Activated CD4-positive, CD25-positive, alpha-beta regulatory T cell treated with anti-CD3 and anti-CD28 coated beads, Interleukin-2, amount 50 U/mL, for 16 hours (primary cell): ENCODE results near the gene CBX3.
A peak's percentile ranks its signal among the peaks of the same experiment; 100 is the strongest.
"Not testable (repeated sequence)": the region's sequence is repeated elsewhere in the genome, so short reads cannot be mapped to it uniquely, and the experiment has no call there.

ENCODE experiments used
- DNase-seq: peaks from one replicate; pipeline ENCODE4 v3.0.0-alpha.2; 2020; ENCODE audit warnings: low read depth, low spot score

Gene CBX3

DNA sequence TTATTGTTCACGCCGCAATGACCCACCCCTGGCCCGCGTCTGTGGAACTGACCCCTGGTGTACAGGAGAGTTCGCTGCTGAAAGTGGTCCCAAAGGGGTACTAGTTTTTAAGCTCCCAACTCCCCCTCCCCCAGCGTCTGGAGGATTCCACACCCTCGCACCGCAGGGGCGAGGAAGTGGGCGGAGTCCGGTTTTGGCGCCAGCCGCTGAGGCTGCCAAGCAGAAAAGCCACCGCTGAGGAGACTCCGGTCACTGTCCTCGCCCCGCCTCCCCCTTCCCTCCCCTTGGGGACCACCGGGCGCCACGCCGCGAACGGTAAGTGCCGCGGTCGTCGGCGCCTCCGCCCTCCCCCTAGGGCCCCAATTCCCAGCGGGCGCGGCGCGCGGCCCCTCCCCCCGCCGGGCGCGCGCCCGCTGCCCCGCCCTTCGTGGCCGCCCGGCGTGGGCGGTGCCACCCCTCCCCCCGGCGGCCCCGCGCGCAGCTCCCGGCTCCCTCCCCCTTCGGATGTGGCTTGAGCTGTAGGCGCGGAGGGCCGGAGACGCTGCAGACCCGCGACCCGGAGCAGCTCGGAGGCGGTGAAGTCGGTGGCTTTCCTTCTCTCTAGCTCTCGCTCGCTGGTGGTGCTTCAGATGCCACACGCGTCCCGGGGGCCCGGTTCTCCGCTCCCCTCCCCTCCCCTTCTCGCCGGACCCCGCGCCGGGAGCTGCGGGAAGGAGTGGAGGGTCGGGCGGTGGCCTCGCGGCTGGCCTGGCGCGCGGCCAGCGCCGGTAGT lies at the start of gene CBX3:
CBX3 (plus strand) TSS at position 499 of the 772 bp plus-strand sequence. CDS start 1,254 bp downstream, outside the sequence.
- peak; percentile 72 for DNase-seq

DNA sequence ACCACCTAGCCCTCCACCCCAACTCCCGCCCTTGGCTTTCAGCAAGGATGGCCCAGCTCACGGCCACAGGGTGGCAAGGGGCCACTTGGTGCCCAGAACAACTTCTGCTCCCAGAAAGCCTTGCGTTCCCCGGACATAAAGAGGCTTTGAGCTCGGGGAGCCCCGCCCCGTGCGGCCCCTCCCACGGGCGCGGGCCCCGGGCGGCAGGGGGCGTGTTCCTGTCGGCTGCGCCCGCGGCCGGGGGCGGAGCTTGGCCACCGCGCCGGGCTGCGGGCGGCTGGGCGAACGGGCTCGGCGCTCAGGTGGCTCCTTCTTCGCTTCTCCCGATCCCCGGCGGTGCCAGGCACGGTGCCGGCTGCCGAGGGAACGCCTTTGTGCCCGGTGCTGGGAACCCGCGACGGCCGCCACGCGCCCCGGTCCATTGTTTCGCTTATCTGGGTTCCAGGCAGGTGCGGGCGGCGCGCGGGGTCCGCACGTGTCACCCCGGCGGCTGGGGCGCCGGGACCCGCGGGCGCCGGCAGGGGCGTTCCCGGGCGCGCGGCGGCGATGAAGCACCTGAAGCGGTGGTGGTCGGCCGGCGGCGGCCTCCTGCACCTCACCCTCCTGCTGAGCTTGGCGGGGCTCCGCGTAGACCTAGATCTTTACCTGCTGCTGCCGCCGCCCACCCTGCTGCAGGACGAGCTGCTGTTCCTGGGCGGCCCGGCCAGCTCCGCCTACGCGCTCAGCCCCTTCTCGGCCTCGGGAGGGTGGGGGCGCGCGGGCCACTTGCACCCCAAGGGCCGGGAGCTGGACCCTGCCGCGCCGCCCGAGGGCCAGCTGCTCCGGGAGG lies 49.4 kb upstream of the CBX3 start, which contains the start of gene NFE2L3:
NFE2L3 (plus strand) TSS at position 246 of the 829 bp plus-strand sequence; CDS start at position 547, 301 bp downstream.
- DNase-seq: peak; percentile 69

DNA sequence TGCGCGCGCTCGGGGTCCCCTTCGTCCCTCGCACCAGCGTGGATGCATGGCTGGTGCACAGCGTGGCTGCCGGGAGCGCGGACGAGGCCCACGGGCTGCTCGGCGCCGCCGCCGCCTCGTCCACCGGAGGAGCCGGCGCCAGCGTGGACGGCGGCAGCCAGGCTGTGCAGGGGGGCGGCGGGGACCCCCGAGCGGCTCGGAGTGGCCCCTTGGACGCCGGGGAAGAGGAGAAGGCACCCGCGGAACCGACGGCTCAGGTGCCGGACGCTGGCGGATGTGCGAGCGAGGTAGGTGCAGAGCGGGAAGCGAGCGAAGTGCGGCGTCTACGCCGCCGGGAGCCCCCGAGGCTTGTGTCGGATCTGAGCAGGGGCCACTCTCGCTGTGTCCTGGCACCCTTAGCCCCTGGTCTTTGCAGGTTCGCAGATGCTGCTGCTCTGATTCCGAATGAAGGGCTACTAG lies 48.7 kb upstream of the CBX3 start:
- not testable (repeated sequence) for DNase-seq

DNA sequence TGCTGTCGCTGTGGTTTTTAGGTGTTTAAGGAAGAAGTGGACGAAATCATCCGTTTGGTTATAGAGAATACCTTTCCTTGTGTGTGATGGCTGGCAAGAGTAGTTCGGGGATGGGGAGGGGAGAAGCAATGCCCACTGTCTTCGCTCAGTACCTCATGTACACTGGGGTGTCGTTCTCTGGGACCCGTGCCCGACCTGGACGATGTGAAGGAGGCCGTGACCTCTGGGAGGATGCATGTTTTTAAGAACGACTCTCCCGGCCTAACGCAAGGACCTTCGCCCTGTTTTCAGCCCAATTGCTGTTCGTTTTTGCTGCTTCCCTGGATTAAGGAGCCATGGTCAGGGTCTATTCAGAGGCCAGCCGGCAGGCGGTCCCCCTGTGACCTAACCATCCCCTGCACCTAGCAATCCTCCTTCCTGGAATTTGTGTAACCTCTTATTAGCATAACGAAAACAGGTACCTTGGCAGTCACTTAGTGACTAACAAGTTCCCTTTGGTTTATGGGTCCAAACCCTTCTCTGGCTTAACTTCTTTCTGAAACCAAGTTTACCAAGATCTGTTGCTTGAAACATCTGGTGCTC lies 48.2 kb upstream of the CBX3 start:
- DNase-seq: no peak

DNA sequence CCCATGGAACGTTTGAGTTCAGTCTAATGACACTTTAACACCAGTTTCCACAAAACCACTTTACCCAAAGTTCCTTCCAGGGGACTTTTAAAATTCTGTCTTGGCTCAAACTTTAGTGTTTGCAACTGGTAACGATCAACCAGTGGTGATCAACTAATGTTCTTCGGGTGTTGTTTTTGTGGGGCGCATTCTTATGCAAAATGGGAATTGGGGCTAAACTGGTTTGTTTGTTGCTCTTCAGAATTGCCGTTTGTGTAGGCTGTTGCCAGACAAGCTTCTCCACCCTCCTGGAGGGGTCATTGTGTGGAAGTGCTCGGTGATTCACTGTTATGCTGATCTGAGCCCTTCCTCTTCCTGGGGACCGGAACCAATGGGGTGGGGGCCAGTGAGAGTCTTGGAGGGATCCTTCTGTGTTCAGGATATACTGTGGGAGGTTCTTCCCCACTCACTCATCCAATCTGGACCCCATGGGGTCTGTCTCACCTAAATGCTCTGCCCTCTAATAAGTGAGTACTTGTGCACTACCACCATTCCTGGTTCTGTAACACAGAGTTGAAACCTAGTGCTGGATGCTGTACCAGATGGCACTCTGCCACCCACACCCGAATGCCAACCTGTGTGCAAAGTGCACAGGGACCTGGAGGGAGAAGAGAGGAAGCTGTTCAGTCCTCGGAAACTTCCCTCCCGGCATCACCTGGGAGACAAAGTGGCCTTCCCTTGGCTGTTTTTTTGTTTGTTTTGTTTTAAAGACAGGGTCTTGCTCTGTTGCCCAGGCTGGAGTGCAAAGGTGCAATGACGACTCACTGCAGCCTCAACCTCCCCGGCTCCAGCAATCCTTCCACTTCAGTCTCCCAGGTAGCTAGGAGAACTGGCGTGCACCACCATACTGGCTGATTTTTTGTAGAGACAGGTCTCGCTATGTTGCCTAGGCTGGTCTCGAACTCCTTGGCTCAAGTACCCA lies 47.4 kb upstream of the CBX3 start:
- no peak for DNase-seq

DNA sequence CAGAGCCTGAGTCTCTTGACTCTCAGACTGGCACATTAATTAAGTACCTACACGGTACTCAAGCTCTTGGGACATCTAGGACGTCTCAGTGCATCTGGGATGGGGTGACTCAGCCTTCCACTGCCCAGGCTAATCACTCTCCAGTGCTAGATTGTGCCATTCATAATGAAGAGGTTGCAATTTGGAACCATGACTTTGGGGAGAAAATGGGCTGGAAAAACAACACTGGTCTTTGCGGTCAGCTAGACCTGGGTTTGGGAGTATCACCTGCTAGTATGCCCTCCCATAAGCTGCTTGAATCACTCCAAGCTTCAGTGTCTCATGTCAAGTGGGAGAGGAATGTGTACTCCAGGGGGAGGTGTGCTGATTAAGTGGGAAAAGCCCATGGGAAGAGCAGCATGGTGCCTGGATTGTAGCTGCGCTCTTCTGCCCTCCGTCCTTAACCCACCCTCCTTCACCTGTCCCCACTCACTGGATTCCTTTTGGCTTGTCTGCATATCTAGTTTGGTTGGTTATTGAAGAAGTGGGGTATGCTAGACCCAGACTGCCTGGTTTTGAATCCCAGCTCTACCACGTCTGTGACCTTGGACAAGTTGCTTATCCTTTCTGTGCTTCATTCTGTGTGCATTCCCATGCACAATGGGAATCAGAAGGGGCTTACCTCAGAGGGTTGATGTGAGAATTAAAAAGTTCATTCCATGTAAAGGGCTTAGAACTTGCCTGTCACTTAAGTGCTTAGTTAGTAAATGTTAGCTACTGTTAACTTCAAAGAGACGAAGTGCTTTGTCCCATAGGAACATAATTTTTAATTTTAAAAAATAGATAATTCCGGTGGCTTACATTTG lies 45.8 kb upstream of the CBX3 start:
- DNase-seq: no peak

DNA sequence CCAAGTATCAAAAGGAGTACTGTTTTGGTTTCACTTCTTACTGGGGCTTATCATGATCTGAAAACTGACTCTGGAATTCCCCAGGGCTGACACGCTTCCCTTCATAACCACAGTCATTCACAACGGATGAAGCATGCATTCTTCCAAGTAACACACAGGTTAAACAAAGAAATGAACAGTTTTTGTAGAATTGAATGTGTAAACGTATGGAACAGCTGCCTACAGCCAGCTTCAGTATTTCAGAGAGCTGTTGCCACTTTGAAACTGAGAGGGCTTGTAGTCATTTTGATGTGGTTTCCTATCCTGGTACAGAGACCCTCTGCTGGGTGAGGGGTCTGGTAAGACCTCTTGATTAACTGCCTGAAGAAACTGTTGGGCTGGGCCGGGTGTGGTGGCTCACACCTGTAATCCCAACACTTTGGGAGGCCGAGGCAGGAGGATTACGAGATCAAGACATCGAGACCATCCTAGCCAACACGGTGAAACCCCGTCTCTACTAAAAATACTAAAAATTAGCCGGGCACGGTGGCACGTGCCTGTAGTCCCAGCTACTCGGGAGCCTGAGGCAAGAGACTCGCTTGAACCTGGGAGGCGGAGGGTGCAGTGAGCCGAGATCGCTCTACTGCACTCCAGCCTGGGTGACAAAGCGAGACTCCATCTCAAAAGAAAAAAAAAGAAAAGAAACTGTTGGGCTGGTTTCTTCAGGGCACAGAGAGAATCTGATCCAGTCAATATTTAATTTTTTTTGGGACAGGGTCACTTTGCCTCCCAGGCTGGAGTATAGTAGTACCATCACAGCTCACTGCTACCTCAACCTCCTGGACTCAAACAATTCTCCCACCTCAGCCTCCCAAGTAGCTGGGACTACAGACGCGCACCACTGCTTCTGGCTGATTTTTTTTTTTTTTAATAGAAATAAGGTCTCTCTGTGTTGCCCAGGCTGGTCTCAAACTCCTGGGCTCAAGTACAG lies 44.8 kb upstream of the CBX3 start:
- DNase-seq: peak; percentile 43

DNA sequence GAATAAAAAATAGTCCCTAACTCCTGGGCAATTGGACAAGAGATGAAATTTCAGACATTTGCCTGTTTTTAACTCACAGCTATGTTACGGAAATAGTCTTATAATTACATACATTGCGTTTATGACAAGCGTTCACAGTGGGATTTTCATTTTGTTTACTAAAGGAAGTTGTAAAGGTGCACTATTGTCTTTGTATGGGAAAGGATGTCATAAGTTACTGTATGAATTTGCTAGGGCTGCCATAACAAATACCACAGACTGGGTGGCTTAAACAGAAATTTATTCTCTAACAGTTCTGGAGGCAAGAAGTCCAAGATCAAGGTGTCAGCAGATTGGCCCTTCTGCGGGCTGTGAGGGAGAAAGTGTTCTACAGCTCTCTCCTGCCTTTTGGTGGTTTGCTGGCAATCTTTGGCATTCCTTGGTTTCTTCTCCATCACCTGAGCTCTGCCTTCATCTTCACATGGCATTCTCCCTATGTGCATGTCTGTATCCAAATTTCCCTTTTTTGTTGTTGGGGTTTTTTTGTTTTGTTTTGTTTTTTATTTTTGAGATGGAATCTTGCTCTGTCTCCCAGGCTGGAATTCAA lies 43.9 kb upstream of the CBX3 start:
- no peak for DNase-seq

DNA sequence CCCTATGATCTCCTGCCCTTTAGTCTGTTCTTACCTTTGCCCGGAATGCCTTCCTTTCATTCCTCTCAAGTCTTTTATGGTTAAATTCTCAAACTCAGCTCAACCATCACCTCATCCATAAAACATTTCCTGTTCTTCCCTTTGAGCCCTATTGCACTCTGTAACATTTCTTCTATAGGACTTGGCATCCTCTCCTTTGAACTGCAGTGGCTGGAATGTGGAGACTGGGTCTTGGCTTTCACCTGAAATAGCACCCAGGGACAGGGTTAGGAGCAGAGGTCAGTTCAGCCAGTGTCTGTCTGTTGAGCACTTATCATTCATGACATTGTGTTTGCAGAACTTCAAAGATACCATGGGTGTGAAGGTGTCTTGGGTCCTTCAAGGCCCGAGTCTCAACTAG lies 42.3 kb upstream of the CBX3 start:
- DNase-seq: no peak

DNA sequence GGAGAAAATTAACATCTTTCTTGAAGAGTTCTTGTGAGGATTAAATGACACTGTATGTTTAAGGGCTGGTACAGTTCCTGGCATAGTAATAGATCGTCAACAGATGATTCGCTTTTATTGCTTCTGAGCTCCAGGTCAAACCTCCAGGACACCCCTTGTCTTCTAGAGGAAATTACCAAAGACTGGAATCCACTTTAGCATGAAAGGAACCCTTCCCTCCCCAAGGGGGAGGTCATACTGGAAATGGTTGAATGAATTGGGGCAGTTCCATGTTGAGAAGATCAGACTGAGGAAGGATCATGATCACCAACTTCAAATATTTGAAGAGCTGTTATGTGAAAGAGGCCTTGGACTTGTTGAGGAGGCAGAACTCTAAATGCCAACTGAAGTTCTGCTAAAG lies 40.6 kb upstream of the CBX3 start:
- DNase-seq: no peak

DNA sequence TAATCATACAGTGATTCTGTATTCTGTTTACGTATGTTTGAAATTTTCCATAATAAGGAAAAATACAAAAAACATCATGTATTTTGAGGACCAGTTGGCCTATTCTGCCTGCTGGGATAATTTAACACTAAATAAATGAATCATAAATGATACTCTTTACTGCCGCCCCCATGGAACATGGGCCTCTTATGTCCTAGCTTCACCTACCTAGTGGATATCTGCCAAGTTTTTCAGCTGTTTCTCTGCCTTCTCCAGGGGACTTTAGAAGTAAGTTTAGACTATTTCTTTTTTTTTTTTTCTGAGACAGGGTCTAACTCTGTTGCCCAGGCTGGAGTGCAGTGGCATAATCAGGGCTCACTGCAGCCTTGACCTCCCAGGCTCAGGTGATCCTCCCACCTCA lies 39.1 kb upstream of the CBX3 start:
- no peak for DNase-seq

DNA sequence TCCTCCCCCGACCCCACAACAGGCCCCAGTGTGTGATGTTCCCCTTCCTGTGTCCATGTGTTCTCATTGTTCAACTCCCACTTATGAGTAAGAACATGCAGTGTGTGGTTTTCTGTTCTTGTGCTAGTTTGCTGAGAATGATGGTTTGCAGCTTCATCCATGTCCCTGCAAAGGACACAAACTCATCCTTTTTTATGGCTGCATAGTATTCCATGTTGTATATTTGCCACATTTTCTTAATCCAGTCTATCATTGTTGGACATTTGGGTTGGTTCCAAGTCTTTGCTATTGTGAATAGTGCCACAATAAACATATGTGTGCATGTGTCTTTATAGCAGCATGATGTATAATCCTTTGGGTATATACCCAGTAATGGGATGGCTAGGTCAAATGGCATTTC lies 37.7 kb upstream of the CBX3 start:
- DNase-seq: not testable (repeated sequence)

DNA sequence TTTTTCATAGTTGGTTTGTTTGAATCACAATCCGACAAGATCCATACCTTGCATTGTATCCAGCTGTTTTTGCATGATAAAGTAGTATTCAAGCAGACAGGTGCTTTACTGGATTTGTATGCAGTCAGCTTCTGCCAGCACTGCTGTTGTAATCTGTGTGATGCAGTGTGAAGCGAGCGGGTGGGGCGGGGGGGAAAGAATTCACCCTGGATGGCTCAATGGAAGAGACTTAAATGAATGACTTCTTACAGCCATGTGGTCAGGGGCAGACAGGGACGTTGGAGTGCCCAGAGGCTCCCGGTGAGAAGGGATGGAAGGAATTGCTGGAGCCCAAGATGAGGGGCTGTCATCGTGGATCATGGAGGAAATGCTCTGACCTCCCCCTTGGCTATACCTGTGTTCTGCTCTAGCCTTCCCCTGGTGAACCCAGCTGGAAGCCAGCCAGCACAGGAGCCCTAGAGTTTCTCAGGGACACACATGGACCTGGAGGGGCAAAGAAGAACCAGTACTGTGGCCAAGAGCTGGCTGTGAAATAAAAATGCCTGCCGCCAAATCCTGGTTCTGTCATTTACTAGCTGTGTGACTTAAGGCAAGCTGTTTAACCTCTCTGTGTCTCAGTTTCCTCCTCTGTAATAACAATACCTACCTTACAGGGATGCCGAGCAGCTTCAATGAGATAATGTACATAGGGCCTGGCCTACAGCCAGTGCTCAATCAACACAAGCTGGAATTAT lies 35.4 kb upstream of the CBX3 start:
- DNase-seq: no peak

DNA sequence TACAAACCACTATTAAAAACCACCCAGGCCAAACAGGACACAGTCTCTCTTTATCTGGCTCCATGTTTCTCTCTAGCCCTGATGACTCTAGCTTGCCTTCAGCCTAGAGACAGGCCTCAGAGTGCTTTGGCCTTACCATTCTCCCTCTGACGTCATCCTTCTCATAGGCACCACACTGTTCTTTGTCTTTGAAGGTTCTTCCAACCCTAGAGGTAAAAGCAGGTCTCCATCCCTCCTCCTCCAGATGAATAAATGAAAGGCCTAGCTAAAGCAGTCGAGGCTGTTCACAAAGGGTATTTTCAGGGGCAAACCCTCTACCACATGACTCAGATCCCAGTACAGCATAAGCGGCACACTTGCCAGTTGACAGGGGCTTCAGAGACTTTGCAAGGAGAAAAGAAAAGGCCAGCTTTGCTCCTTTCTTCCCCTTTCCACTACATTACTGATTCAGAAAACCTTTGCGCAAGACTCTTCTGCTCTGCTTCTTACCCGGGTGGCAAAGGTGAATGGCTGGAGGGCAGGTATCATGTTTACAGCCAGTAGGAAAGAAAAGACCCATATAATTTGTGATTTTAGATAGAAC lies 34.8 kb upstream of the CBX3 start:
- no peak for DNase-seq

DNA sequence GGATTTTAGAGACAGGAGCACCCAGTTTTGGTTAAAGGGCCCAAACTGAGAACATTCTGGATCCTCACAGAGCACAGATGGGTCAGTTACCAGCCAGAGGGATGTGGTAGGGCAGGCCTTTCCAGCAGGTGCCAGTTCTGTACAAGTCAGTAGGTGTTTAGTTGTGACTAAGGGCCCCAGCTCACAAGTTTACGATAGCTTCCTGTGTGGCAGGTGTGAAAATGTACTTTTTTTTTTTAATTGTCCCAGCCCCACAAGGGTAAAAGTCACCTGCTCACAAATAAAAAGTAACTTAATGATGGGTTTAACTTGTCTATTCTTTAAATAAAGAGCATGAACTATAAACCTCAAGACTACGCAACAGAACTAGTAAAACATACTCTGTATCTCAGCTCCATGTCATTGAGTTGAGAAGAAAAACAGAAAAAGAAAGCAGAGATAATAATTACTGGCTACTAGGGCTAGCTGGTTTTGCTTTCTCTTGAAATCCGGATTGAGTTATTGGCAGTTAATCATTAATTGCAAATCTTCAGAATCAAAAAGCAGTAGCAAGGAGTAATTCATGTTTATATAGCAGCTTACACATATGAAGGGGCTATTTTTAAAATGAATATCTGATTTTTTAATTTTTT lies 34.1 kb upstream of the CBX3 start:
- DNase-seq: no peak

DNA sequence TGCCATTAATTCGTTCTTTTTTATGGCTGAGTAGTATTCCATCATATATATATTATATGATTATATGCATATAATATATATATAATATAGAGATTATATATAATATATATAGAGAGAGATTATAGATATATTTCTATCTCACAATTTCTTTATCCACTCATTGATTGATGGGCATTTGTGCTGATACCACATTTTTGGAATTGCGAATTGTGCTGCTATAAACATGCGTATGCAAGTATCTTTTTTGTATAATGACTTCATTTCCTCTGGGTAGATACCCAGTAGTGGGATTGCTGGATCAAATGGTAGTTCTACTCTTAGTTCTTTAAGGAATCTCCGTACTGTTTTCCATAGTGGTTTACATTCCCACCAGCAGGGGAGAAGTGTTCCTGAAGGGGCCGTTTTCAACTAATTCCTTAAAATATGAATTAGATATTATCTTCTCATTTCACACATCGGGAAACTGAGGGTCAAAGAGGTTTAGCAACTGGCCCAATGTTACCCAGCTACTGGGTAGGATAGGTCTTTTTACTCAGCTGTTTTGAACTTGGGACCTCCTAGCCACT lies 33.0 kb upstream of the CBX3 start:
- no peak for DNase-seq

DNA sequence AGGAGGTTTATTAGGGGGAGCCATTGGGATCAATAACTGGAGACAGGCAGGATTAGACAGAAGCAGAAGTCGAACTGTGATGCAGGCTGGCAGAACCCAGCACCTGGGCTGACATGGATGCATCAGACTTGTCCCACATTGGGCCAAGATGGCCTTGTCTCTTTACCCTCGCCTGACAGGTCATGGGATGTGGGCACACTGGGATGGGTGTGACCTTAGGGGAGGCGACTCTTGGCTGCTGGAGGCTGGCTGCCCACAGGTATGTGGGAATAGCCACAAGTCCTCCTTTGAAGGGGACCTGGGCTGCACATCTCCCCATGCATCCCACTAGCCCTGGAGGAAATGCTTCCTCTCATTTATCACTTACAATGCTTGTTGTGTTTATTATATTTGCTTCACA lies 32.3 kb upstream of the CBX3 start:
- no peak for DNase-seq
